MG63 (cell line): ENCODE data around the gene NEDD9. TPM values are rescaled to one million over a fixed set of nuclear protein-coding genes. Genes with fewer than 3 reads are reported as not detected.
A peak's percentile ranks its signal among the peaks of the same experiment; 100 is the strongest.

ENCODE experiments used
- DNase-seq: peaks from one replicate; pipeline ENCODE4 v3.0.0-alpha.2; 2020
- H3K27me3 ChIP-seq: fragments of 250-450 bp; sonication (Bioruptor Pico); 2 replicates; pipeline ENCODE4 v1.5.1; 2020; ENCODE audit warnings: mild to moderate bottlenecking, moderate library complexity
- H3K36me3 ChIP-seq: fragments of 250-450 bp; sonication (Bioruptor Pico); 2 replicates; pipeline ENCODE4 v1.5.1; 2020; ENCODE audit warnings: mild to moderate bottlenecking, moderate library complexity
- H3K4me3 ChIP-seq: fragments of 250-450 bp; sonication (Bioruptor Pico); 2 replicates; pipeline ENCODE4 v1.5.1; 2020; ENCODE audit warnings: mild to moderate bottlenecking, moderate library complexity
- H3K9me3 ChIP-seq: fragments of 250-450 bp; sonication (Bioruptor Pico); 2 replicates; pipeline ENCODE4 v1.5.1; 2020; ENCODE audit warnings: mild to moderate bottlenecking, moderate library complexity
- total RNA-seq: library from RNA; depleted of rRNA; stranded (reverse); fragments of >200 nt; shearing (Covaris generic); gene quantifications from 2 replicates; pipeline ENCODE4 v1.2.3, GENCODE V29; 2014; ENCODE audit warnings: low replicate concordance

NEDD9 gene
- total RNA-seq, 1 experiment from 2014 or later: 8.9 TPM

- H3K4me3 ChIP-seq: no peak overlapping the region
Measured at GRCh38 chr6:11266926-11267325, 34.5 kb upstream of the NEDD9 start.

GRCh38 chr6:11265932-11266331, 33.5 kb upstream of the NEDD9 start:
- Histone ChIP-seq H3K27me3 (no peaks in the 10 kb centered on the region), H3K9me3 (no peaks in the 10 kb centered on the region), H3K36me3 (no peaks in the 10 kb centered on the region), H3K4me3 (no peak overlapping the region)
- no peak for DNase-seq

More at GRCh38 chr6:11266926-11267325, 34.5 kb upstream of the NEDD9 start:
- Histone ChIP-seq H3K27me3 (no peaks in the 10 kb centered on the region), H3K36me3 (no peaks in the 10 kb centered on the region), H3K9me3 (no peaks in the 10 kb centered on the region)
- no peak for DNase-seq

DNA sequence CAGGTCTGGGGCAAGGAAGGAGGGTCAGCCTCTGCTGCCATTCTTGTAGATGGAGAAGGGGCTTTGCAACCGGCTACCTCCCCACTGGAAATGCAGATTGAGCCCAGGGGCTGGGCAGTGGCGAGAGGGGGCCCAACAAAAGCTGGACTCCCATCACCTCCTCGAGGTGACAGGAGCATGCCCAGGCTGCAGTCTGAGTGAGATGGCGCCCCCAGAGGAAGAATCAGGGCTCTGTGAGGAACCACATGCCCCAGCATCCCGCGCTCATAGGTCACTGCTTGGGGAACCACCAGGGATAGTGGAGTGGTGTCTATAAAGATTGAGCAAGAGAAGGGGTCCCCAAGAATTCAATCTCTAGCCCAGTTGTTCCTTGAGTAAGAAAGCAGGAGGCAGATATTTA, 31.6 kb upstream of the NEDD9 start:
- Histone ChIP-seq H3K36me3 (no peaks in the 10 kb centered on the region), H3K9me3 (no peaks in the 10 kb centered on the region), H3K27me3 (no peaks in the 10 kb centered on the region), H3K4me3 (no peak overlapping the region)
- DNase-seq: no peak

DNA sequence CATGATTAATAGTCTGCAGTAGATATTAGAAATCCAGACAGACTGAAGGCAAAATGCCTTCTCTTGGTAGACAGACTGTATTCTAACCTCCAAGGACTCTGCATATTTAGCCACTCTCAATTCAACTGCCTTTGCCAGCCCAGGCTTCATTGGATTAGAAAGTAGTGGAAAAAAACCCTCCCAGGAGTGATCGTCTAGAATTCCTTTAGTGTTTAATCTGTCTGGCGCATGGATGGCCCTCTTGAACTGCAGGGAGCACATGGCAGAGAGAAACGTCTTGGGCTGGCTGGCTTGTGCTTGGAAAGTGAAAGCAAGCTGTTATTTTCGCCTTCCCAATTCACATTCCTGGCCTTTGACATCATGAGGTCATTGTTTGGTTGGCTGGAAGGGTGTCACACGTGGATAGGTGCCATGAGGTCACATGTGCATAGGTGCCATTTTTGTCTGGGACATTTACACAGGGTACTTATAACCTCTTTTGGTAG, 30.9 kb upstream of the NEDD9 start:
- H3K9me3 ChIP-seq: no peaks in the 10 kb centered on the region
- no peaks in the 10 kb centered on the region for H3K27me3 ChIP-seq
- no peaks in the 10 kb centered on the region for H3K36me3 ChIP-seq
- peak; percentile 91 for DNase-seq
- peak overlapping the region; percentile 12 for H3K4me3 ChIP-seq

DNA sequence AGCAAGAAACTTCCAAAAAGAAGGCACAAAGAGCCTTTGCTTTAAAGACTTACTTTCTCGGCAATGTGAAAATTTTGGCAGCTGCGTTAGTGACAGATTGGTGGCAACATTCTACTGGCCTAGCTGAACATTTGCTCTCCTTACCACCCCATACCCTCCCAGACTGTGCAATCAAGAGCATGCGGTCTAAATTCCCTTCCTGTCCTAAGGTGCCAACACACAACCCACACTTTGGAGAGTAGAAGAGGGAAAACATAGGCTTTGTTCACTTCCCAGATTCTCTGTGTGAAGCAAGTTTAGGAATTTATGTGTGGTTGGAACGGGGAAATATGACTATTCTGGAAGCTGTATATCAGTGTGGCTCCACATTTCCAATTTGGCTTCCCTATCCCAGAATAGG, 29.8 kb upstream of the NEDD9 start:
- H3K9me3 ChIP-seq: no peaks in the 10 kb centered on the region
- H3K36me3 ChIP-seq: no peaks in the 10 kb centered on the region
- no peak overlapping the region for H3K4me3 ChIP-seq
- H3K27me3 ChIP-seq: no peaks in the 10 kb centered on the region
- no peak for DNase-seq

DNA sequence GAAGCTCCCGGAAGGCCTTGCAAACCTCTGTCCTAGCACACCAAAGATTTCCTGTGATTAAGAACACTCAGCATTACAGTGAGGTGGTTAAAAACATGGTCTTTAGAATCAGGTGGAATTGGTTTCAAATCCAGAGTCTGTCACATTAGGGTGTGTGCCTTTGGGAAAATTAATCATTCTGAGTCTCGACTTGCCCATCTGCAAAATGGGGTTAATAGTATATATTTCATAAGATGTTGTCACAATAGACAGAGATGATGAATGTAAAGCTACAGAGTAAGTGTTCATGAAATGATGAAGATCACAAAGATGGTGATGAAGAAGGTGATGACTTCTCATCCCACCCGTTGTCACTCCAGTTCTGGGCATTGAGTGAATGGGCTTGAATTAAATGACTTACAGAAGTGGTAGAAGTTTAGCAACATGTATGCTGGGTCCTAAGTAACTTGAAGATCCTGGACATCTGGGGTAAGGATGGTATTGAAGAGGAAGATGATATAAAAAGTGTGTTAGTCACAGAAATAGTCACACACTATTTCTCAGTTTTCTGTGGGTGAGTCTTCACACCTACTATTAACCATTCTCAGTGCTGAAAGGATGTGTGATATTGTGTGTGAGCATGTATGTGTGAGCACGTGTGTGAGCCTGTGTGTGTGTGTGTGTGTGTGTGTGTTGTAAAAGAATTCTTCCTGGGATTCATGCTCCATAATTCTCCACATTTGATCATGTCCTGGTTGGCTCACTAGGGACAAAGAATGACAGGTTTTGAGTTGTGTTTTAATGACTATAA, 28.0 kb upstream of the NEDD9 start:
- no peak for DNase-seq
- Histone ChIP-seq H3K36me3 (no peaks in the 10 kb centered on the region), H3K4me3 (no peak overlapping the region), H3K27me3 (no peaks in the 10 kb centered on the region), H3K9me3 (no peaks in the 10 kb centered on the region)

- no peak overlapping the region for H3K4me3 ChIP-seq
- H3K9me3 ChIP-seq: no peaks in the 10 kb centered on the region
- H3K36me3 ChIP-seq: no peaks in the 10 kb centered on the region
- no peaks in the 10 kb centered on the region for H3K27me3 ChIP-seq
- no peak for DNase-seq
Measured at GRCh38 chr6:11258260-11259237, 26.1 kb upstream of the NEDD9 start.

DNA sequence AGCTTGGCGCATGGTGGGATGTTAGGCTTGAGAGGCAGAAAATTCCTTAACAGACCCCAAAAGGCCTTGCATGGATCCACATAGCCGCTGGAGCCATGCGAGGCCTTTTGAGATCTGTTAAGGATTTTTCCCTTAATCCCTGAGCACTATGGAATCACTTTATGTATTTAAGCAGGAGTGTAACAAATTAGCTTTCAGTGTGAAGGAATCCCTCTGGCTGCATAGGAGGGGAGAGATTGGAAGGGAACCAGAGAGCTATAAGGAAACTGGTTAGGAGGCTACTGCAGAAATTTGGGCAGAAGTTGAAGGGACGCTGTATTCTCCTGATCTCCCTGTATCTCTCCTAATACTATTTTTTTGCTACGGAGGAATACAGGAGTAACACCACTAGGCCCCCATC, 23.1 kb upstream of the NEDD9 start:
- Histone ChIP-seq H3K9me3 (no peaks in the 10 kb centered on the region), H3K4me3 (no peak overlapping the region), H3K36me3 (no peaks in the 10 kb centered on the region), H3K27me3 (no peaks in the 10 kb centered on the region)
- DNase-seq: no peak

DNA sequence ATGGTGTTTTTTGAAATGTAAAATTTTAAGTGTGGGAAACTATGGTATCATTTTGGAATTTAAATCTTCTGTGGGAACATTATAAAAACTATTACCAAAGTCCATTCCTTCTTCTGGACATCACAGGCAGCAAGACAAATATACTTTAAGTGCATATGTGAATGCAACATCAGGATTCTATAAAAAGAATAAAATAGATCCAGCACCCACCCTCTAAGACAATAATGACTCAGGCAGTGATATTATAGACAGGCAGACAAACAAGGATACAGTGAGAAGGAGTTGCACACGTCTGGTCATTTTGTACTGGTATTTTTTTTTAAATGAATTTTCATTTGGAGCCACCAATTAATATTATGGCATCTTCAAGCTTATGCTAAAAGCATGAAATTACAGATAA, 21.1 kb upstream of the NEDD9 start:
- DNase-seq: no peak
- H3K27me3 ChIP-seq: no peaks in the 10 kb centered on the region
- H3K36me3 ChIP-seq: no peaks in the 10 kb centered on the region
- no peaks in the 10 kb centered on the region for H3K9me3 ChIP-seq
- no peak overlapping the region for H3K4me3 ChIP-seq

- H3K9me3 ChIP-seq: no peaks in the 10 kb centered on the region
- DNase-seq: peak; percentile 73
Measured at GRCh38 chr6:11251553-11252360, 19.3 kb upstream of the NEDD9 start.

GRCh38 chr6:11250108-11250507, 17.6 kb upstream of the NEDD9 start:
- Histone ChIP-seq H3K4me3 (no peak overlapping the region), H3K9me3 (no peaks in the 10 kb centered on the region)
- no peak for DNase-seq

More at GRCh38 chr6:11251553-11252360, 19.3 kb upstream of the NEDD9 start:
- H3K4me3 ChIP-seq: no peak overlapping the region
- no peaks in the 10 kb centered on the region for H3K36me3 ChIP-seq
- no peaks in the 10 kb centered on the region for H3K27me3 ChIP-seq

DNA sequence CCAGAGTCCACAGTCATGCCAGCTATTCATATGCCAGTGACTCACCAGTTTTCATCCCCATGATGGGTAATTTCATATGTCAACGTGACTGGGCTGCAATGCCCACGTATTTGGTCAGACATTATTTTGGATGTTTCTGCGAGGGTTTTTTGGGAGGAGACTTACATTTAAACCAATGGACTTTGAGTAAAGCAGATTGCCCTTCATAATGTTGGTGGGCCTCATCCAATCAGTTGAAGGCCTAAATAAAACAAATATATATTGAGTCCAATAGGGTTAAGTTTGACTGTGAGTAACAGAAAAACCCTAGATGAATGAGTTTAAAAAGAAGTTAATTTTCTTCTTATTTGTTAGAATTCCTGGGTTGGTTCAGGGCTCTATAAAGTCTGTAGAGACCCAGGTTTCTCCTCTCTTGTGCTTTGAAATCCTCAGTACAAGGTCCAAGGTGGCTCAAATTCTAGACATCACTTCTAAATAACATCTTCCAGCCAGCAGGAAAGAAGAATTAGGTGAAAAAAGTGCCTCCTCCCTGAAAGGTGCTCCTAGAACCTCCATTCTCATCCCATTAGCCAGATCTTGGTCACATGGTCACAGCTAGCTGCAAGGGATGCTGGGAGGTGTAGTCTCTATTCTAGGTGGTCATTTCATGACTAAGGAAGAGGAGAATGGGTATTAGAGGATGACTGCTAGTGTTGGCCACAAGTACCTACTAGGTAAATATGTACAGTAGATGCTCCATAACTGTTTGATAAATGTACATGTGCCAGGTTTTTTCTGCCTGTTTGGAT, 16.7 kb upstream of the NEDD9 start:
- H3K4me3 ChIP-seq: no peak overlapping the region
- no peak for DNase-seq
- H3K9me3 ChIP-seq: no peaks in the 10 kb centered on the region
- H3K36me3 ChIP-seq: no peaks in the 10 kb centered on the region
- no peaks in the 10 kb centered on the region for H3K27me3 ChIP-seq

More at GRCh38 chr6:11250108-11250507, 17.6 kb upstream of the NEDD9 start:
- no peaks in the 10 kb centered on the region for H3K36me3 ChIP-seq
- H3K27me3 ChIP-seq: no peaks in the 10 kb centered on the region

DNA sequence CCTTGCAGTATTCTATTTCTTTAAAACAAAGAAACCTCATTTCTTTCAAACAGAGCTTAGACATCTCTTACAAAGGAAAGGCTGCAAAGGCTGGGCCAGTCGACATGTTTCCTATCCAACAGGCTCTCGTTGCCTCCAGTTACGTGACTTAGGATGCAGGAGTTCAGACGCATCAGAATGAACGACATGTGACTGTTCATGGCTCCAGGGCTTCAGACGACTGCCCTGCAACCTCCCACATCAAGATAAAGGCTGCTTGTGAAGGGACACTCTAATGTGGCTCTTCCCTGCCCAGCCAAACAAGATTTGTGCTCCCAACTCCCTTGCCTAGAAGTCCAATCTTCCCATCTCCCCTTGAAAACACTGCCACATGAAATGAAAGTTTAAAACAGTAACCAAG, 14.3 kb upstream of the NEDD9 start:
- Histone ChIP-seq H3K36me3 (no peaks in the 10 kb centered on the region), H3K27me3 (no peaks in the 10 kb centered on the region), H3K9me3 (no peaks in the 10 kb centered on the region), H3K4me3 (no peak overlapping the region)
- no peak for DNase-seq

- Histone ChIP-seq H3K9me3 (no peaks in the 10 kb centered on the region), H3K4me3 (no peak overlapping the region), H3K36me3 (no peaks in the 10 kb centered on the region), H3K27me3 (no peaks in the 10 kb centered on the region)
- DNase-seq: no peak
Measured at GRCh38 chr6:11245381-11246256, 13.2 kb upstream of the NEDD9 start.
